Middle frontal gyrus (tissue), 1 donor: ENCODE data around the gene NDUFV1.
A peak's percentile ranks its signal among the peaks of the same experiment; 100 is the strongest.
"Not testable (repeated sequence)": the region's sequence is repeated elsewhere in the genome, so short reads cannot be mapped to it uniquely, and the experiment has no call there.

Experiments used
- DNase-seq: peaks from one replicate; pipeline ENCODE4 v3.0.0-alpha.2; 2015; ENCODE audit warnings: low spot score; ENCODE audit errors: extremely low spot score

The NDUFV1 gene

GRCh38 chr11:67606492-67607295 is at the start of gene NDUFV1:
Gene NDUFV1, plus strand, starts transcription at chr11:67606936. Its CDS starts 69 bp downstream, at chr11:67607005.
- peak; percentile 95 for DNase-seq

GRCh38 chr11:67558084-67558772 is 48.5 kb upstream of the NDUFV1 start:
- DNase-seq, result no peak

- DNase-seq, result no peak
These were observed 44.6 kb upstream of the NDUFV1 start for GRCh38 chr11:67561971-67562619.

GRCh38 chr11:67562963-67563704 is 43.6 kb upstream of the NDUFV1 start:
- no peak for DNase-seq

GRCh38 chr11:67563705-67564114 is 43.0 kb upstream of the NDUFV1 start:
- not testable (repeated sequence) for DNase-seq

GRCh38 chr11:67564230-67564629 is 42.5 kb upstream of the NDUFV1 start:
- no peak for DNase-seq

GRCh38 chr11:67571443-67571842 is 35.3 kb upstream of the NDUFV1 start:
- no peak for DNase-seq

- no peak for DNase-seq
These were observed 34.4 kb upstream of the NDUFV1 start for GRCh38 chr11:67572305-67572704.

- DNase-seq, result no peak
These were observed 33.9 kb upstream of the NDUFV1 start for GRCh38 chr11:67572747-67573419.

GRCh38 chr11:67574938-67575337 is 31.8 kb upstream of the NDUFV1 start:
- no peak for DNase-seq

GRCh38 chr11:67576735-67577475 is 29.8 kb upstream of the NDUFV1 start:
- DNase-seq, result no peak

- no peak for DNase-seq
These were observed 28.8 kb upstream of the NDUFV1 start for GRCh38 chr11:67577951-67578350.

GRCh38 chr11:67581469-67581868 is 25.3 kb upstream of the NDUFV1 start:
- DNase-seq, result no peak

- no peak for DNase-seq
These were observed 24.7 kb upstream of the NDUFV1 start for GRCh38 chr11:67582011-67582410.

GRCh38 chr11:67583247-67584204 is 23.2 kb upstream of the NDUFV1 start, which contains the start of gene GSTP1:
Gene GSTP1, plus strand, starts transcription at chr11:67583812. Its CDS starts 32 bp downstream, at chr11:67583844.
- peak; percentile 66 for DNase-seq

- DNase-seq, result no peak
These were observed 22.4 kb upstream of the NDUFV1 start for GRCh38 chr11:67584205-67584880.

- DNase-seq, result no peak
These were observed 21.6 kb upstream of the NDUFV1 start for GRCh38 chr11:67584881-67585873.
